Measurements from ENCODE around the gene SOCS3.
A peak's percentile ranks its signal among the peaks of the same experiment; 100 is the strongest.
"Not testable (repeated sequence)": the region's sequence is repeated elsewhere in the genome, so short reads cannot be mapped to it uniquely, and the experiment has no call there.

Gene SOCS3

GRCh38 chr17:78325076-78325687 is 34.7 kb downstream of the SOCS3 start:
- DNase-seq, result no peak

- DNase-seq, result no peak
These were observed 35.3 kb downstream of the SOCS3 start for GRCh38 chr17:78324391-78325075.

- no peak for DNase-seq
These were observed 36.0 kb downstream of the SOCS3 start for GRCh38 chr17:78323826-78324390.

- DNase-seq, result no peak
These were observed 36.9 kb downstream of the SOCS3 start for GRCh38 chr17:78322858-78323455.

GRCh38 chr17:78322327-78322857 is 37.5 kb downstream of the SOCS3 start:
- DNase-seq, result no peak

DNA sequence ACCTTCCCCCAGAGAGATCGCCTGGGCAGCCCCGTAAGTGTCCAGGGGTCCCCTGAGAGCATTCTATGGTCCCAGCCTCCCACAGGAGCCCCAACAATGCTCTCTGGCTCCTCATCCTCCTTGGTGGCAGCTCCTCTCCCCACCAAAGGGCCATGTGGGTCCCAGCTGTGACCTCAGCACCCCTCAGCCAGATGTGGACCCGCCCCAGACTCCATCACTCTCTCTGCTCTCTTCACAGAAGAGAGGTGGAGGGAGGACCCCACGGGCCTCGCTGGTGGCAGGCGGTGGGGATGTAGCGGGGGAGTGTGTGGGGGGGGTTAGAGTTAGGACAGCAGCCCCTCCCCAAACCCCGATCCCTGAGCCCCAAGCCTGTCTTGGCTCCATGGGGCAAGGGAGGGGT is 41.0 kb downstream of the SOCS3 start:
- DNase-seq, result no peak

DNA sequence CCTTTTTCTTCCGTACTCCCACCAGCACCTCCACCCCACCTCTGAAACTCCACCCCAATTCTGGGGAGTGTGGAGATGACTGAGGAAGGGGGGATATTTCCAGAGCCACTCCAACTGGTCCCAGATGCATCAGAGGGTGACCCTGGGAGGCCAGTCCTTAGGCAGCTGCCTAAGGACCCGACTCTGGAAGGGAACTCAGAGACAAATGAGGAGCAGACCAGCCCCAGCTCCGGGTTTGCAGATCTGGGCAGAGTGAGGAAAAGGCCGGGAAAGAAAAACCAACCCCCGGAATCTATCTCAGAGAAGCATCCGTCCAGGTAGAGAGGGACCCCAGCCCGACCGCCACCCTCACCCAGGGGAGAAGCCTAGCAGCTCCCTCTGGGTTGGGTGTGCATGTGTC is 41.5 kb downstream of the SOCS3 start:
- DNase-seq, result no peak

GRCh38 chr17:78317794-78318400 is 42.0 kb downstream of the SOCS3 start:
- no peak for DNase-seq

- DNase-seq, result no peak
These were observed 42.7 kb downstream of the SOCS3 start for GRCh38 chr17:78316867-78317789.

DNA sequence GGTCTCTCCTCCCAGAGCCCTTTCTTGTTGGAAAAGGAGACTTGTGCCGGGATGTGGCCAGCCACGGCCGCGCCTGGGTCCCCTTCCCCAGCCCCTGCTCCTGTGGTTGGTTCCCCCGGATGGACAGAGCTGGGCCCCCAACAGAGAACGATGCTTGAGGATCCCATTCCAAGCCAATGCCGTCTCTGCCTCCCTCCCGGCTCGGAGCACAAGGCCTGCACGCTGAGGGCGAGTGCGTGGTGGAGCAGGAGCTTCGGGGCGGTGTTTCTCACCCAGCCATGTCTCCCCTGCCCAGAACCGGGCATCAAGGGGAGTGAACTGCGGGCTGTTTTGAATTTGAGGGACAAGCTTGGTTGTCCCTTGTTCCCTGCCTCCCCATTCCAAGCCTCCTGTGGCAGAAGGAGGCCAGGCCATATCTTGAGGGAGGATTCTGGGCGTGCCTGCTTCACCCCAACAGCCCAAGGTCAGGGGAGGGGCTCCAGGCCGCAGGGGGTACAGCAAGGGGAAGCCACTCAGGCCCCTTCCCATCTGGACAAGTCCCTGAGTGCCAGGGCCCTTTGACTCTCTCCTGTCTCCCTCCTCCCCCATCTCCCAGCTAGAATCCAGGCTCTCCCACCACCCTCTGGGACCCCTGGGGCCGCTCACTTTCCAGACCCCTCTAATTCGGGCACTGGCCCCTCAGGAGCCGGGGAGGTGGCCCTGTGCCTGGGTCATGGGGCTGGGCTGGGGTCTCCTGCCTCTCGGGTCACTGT is 43.6 kb downstream of the SOCS3 start:
- no peak for DNase-seq

DNA sequence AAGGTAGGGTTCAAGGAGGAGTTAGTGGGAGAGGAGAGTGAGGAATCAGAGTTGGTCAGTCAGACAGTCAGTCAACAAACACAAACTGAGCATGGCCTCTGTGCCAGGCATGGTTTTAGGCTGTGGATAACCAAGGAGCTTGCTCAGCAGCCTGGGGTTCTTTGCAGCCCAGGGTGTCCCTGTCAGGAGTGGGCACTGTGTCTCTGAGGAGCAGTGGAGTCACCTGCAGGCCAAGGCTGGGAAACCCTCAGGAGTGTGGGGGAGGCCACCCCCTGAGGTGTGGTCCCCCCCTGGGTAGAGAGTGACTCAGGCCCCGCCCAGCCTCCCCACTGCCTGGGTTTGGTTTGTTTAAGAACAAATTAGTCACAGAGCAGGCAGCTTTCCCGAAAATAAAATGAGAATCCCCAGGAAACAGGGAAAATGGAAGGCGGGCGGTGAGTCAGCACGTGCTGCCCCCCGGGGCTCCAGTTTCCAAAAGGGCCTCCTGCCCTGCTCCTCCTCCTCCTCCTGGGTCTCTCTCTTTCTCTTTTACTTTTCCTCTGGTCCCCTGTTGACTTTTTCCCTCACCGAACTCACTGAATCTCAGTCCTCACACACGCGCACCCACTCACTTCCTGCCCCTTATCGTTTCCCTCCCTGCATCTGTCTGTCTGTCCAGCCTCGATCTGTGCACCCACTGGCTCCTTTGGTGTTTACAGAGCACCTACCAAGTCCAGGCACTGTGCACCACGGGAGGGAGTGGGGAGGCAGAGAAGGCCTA is 44.3 kb downstream of the SOCS3 start:
- DNase-seq, result no peak

DNA sequence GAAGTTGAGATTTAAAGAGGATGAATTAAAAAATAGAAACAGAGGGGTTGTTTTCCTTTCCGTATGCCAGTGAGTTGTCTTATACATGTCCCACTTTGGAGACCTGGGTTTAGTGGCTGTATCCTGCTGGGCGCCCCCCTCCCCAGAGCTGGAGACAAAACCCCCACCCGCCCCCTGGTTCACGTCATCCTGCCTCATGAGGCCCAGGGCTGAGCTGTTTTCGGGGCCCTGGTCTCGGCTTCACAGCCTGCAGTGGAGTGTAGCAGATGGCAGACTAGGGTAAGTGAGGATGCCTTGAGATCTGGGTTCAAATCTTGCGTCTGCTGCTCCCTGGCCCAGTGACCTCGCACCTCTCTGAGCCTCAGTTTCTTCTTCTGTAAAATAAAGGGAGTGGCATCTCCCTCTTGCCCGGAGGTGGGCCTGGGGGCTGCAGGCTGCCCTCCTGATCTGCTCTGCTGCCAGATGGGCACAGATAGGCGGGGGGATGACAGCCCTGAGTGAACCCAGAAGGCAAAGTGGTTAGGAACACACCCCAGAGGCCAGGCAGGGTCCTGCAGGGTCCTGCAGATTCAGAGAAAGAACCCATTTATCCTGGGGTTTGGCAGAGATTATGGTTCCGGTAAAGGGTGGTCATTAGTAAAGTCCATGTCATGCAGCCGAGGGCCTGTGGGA is 45.1 kb downstream of the SOCS3 start:
- DNase-seq, result no peak

GRCh38 chr17:78313735-78314648 is 45.9 kb downstream of the SOCS3 start:
- peak; percentile 57 for DNase-seq

GRCh38 chr17:78309659-78310255 is 50.1 kb downstream of the SOCS3 start:
- not testable (repeated sequence) for DNase-seq

- no peak for DNase-seq
These were observed 51.8 kb downstream of the SOCS3 start for GRCh38 chr17:78307887-78308638.

DNA sequence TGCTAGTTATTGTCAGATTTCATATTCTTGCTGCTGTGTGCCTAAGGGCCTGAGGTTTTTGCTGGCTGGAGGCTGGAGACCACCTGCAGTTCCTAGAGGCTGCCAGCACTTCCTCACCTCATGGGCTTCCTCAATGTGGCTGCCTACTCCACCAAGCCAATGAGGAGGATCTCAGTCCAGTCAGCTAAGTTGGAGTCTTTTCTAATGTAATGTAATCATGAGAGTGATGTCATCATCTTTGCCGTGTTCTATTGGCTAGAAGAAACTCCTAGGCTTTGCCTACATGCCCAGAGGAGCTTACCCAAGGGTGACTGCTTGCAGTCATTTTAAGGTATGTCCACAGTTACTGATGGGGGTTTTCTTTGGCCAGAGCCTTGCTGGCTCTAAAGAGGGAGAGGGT is 53.0 kb downstream of the SOCS3 start:
- DNase-seq, result no peak

Measured in activated CD4-positive, CD25-positive, alpha-beta regulatory T cell treated with anti-CD3 and anti-CD28 coated beads, Interleukin-2, amount 50 U/mL, for 72 hours (primary cell).